ENCODE data around the gene HSBP1.

Gene HSBP1

DNA sequence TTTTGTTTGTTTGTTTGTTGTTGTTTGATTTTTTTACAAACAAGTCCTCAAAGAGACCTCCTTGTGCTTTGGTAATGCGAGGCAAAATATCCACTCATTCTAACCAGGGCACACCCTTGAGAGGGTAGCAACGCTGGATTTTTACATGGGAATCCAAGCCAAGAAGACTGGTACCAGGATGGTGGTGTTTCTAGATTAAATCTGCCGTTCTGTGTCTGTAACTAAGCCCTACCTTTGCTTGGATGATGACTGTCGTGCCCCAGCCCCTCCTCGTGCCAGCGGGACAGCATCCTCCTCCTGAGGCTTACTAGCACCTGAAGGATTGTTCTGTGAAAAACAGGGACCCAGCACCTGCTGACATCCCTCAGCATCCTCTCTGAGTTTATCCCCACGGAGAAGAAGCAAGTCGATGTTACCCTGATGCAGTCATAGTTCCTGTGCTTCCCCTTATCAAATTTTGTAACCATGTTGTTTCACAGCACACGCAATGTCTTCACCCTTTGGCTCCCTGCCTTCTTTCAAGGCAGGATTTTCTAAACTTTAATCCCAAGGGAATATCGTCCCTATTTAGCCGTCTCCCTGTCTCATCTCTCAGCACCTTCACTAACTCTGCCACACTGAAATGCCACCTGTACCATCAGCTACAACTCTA is 5.1 kb upstream of the HSBP1 start:
- no peak overlapping the region for H3K27ac ChIP-seq (ENCODE audit: insufficient read depth, low read depth, low read length, poor library complexity, severe bottlenecking)
- WGBS, 2 experiments = 63 to 68% methylated on average over 10 to 11 of the region's 11 CpGs
- no peaks in the 10 kb centered on the region for H3K36me3 ChIP-seq (ENCODE audit: control insufficient read depth, insufficient read depth, low read length)
- H3K9me3 ChIP-seq (ENCODE audit: control insufficient read depth, low read length) = no peaks in the 10 kb centered on the region
- no peak overlapping the region for H3K4me3 ChIP-seq (ENCODE audit: insufficient read depth, low read depth, low read length)
- H3K4me1 ChIP-seq (ENCODE audit: control insufficient read depth, insufficient read depth, low read length) = no peaks in the 10 kb centered on the region
- H3K27me3 ChIP-seq (ENCODE audit: control insufficient read depth, insufficient read depth, low read length, poor library complexity, severe bottlenecking) = no peaks in the 10 kb centered on the region

DNA sequence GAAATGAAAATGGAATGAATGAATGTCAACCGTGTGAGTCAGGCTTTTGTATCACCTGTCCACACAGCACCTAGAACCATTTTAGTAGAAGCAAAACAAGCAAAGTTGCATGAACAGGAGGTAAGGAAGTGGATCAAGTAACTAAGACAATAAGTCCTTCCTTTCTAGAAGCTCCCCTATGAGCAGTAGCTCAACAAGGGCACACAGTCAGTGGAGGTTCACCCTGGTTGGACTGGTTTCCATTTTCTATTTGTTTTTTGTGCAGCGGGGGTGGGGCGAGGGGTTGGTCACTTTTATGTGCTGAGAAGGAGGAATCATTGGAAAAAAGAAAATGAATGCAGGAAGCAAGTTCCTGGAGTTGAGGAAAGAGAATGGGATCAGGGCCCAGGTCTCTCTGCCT is 4.0 kb upstream of the HSBP1 start:
- H3K9me3 ChIP-seq (ENCODE audit: control insufficient read depth, low read length) = no peaks in the 10 kb centered on the region
- WGBS, 2 experiments = 91 to 93% methylated on average over 3 of the region's 3 CpGs
- H3K36me3 ChIP-seq (ENCODE audit: control insufficient read depth, insufficient read depth, low read length) = no peaks in the 10 kb centered on the region
- no peaks in the 10 kb centered on the region for H3K27me3 ChIP-seq (ENCODE audit: control insufficient read depth, insufficient read depth, low read length, poor library complexity, severe bottlenecking)
- H3K27ac ChIP-seq (ENCODE audit: insufficient read depth, low read depth, low read length, poor library complexity, severe bottlenecking) = no peak overlapping the region
- no peak overlapping the region for H3K4me3 ChIP-seq (ENCODE audit: insufficient read depth, low read depth, low read length)
- peaks cover 3% of the 10 kb centered on the region for H3K4me1 ChIP-seq (ENCODE audit: control insufficient read depth, insufficient read depth, low read length)

DNA sequence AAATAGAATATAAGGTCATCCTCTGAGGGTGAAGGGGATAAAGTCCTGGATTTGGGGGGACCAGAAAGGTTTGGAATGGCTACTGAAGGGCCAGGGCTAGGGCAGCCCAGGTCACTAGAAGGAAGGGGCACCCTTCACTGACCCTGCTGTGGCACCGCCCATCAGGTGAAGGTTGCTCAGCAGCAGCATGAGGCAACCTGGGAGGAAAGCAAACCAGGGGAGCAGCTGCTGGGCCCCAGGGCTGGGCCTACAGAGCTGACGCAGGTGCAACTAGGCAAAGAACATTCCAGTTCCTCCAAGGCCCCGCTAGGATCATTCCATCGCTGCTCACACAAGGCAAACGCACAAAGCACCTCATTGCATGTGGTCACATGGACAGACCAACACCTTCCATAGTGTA is 3.4 kb upstream of the HSBP1 start:
- no peaks in the 10 kb centered on the region for H3K9me3 ChIP-seq (ENCODE audit: control insufficient read depth, low read length)
- no peaks in the 10 kb centered on the region for H3K36me3 ChIP-seq (ENCODE audit: control insufficient read depth, insufficient read depth, low read length)
- H3K4me1 ChIP-seq (ENCODE audit: control insufficient read depth, insufficient read depth, low read length) = peaks cover 8% of the 10 kb centered on the region
- H3K27ac ChIP-seq (ENCODE audit: insufficient read depth, low read depth, low read length, poor library complexity, severe bottlenecking) = no peak overlapping the region
- 95 to 97% methylated on average over 5 of the region's 5 CpGs for WGBS, 2 experiments
- no peaks in the 10 kb centered on the region for H3K27me3 ChIP-seq (ENCODE audit: control insufficient read depth, insufficient read depth, low read length, poor library complexity, severe bottlenecking)
- H3K4me3 ChIP-seq (ENCODE audit: insufficient read depth, low read depth, low read length) = no peak overlapping the region

DNA sequence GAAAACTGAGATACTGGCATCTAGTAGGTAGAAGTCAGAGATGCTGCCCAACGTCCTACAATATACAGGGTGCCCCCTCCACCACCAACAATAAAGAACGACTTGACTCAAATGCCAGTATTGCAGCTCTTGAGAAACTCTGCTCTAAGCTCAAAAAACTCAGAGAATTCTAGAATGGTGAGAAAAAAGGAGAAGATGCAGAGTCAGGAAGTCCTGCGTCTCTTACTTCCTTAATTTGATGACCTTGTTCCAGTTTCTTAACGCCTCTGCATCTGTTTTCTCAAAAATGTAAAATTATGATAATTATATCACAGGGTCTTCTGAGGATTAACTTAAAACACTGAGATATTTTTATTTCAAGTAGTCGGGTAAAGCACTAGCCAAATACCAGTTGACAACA is 1.7 kb upstream of the HSBP1 start:
- no peaks in the 10 kb centered on the region for H3K27me3 ChIP-seq (ENCODE audit: control insufficient read depth, insufficient read depth, low read length, poor library complexity, severe bottlenecking)
- no peaks in the 10 kb centered on the region for H3K9me3 ChIP-seq (ENCODE audit: control insufficient read depth, low read length)
- H3K27ac ChIP-seq (ENCODE audit: insufficient read depth, low read depth, low read length, poor library complexity, severe bottlenecking) = no peak overlapping the region
- WGBS, 2 experiments = 95 to 100% methylated on average over 1 to 5 of the region's 5 CpGs
- peaks cover 8% of the 10 kb centered on the region for H3K4me1 ChIP-seq (ENCODE audit: control insufficient read depth, insufficient read depth, low read length)
- H3K36me3 ChIP-seq (ENCODE audit: control insufficient read depth, insufficient read depth, low read length) = no peaks in the 10 kb centered on the region
- H3K4me3 ChIP-seq (ENCODE audit: insufficient read depth, low read depth, low read length) = no peak overlapping the region

DNA sequence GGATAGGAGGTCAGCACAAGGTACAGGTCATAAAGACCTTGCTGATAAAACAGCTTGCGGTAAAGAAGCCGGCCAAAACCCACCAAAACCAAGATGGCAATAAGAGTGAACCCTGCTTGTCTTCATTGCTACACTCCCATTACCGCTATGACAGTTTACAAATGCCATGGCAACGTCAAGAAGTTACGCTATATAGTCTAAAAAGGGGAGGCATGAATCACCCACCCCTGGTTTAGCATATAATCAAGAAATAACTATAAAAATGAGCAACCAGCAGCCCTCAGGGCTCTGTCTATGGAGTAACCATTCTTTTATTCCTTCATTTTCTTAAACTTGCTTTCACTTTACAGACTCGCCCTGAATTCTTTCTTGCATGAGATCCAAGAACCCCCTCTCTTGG is 1.0 kb upstream of the HSBP1 start:
- H3K27ac ChIP-seq (ENCODE audit: insufficient read depth, low read depth, low read length, poor library complexity, severe bottlenecking) = no peak overlapping the region
- H3K9me3 ChIP-seq (ENCODE audit: control insufficient read depth, low read length) = no peaks in the 10 kb centered on the region
- peaks cover 1% of the 10 kb centered on the region for H3K36me3 ChIP-seq (ENCODE audit: control insufficient read depth, insufficient read depth, low read length)
- H3K4me3 ChIP-seq (ENCODE audit: insufficient read depth, low read depth, low read length) = no peak overlapping the region
- peaks cover 8% of the 10 kb centered on the region for H3K4me1 ChIP-seq (ENCODE audit: control insufficient read depth, insufficient read depth, low read length)
- WGBS, 2 experiments = 94 to 95% methylated on average over 6 of the region's 6 CpGs
- H3K27me3 ChIP-seq (ENCODE audit: control insufficient read depth, insufficient read depth, low read length, poor library complexity, severe bottlenecking) = no peaks in the 10 kb centered on the region

DNA sequence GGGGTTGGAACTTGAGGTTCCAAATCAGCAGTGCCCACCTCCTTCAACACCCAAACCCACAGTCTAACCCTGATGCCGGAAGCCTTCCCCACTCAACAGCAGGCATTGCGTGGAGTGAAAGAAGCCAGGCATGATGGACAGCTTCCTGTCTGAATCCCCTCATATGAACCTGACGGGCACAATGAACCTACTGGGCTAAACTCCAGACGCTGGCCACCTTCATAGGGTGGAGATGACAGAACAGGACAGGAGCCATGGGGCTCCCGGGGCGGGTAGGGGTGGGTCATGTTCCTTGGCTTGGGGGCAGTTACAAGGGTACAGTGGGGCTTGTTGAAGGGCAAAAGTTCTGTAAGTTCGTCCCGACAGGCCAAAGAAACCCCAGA is 460 bp upstream of the HSBP1 start:
- peaks cover 8% of the 10 kb centered on the region for H3K4me1 ChIP-seq (ENCODE audit: control insufficient read depth, insufficient read depth, low read length)
- no peaks in the 10 kb centered on the region for H3K9me3 ChIP-seq (ENCODE audit: control insufficient read depth, low read length)
- WGBS, 2 experiments = 93 to 95% methylated on average over 8 of the region's 8 CpGs
- no peaks in the 10 kb centered on the region for H3K27me3 ChIP-seq (ENCODE audit: control insufficient read depth, insufficient read depth, low read length, poor library complexity, severe bottlenecking)
- peaks cover 4% of the 10 kb centered on the region for H3K36me3 ChIP-seq (ENCODE audit: control insufficient read depth, insufficient read depth, low read length)
- H3K27ac ChIP-seq (ENCODE audit: insufficient read depth, low read depth, low read length, poor library complexity, severe bottlenecking) = no peak overlapping the region
- peak overlapping the region; percentile 66 for H3K4me3 ChIP-seq (ENCODE audit: insufficient read depth, low read depth, low read length)

DNA sequence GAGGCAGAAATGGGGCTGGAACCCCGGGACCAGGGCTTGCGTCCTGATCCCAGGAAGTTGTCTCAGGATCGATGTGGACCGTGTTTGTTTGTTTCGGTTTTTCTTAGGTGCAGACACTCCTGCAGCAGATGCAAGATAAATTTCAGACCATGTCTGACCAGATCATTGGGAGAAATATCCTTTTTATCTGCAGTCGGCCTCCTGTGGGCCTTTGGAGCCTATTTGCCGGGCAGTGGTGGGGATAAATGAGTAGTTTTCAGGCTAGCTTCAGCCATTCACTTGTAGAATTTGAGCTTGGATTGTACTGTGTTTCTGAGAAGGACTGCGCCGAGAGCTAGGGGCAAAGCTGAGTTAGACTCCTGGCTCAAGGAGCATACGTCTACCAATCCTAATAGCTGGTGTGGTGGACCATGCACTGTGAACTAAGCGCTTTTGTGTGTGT is 816 bp downstream of the HSBP1 start:
- peak overlapping the region; percentile 66 for H3K4me3 ChIP-seq (ENCODE audit: insufficient read depth, low read depth, low read length)
- H3K36me3 ChIP-seq (ENCODE audit: control insufficient read depth, insufficient read depth, low read length) = peaks cover 4% of the 10 kb centered on the region
- H3K27me3 ChIP-seq (ENCODE audit: control insufficient read depth, insufficient read depth, low read length, poor library complexity, severe bottlenecking) = no peaks in the 10 kb centered on the region
- 37 to 39% methylated on average over 11 of the region's 11 CpGs for WGBS, 2 experiments
- peaks cover 8% of the 10 kb centered on the region for H3K4me1 ChIP-seq (ENCODE audit: control insufficient read depth, insufficient read depth, low read length)
- no peak overlapping the region for H3K27ac ChIP-seq (ENCODE audit: insufficient read depth, low read depth, low read length, poor library complexity, severe bottlenecking)
- H3K9me3 ChIP-seq (ENCODE audit: control insufficient read depth, low read length) = no peaks in the 10 kb centered on the region

DNA sequence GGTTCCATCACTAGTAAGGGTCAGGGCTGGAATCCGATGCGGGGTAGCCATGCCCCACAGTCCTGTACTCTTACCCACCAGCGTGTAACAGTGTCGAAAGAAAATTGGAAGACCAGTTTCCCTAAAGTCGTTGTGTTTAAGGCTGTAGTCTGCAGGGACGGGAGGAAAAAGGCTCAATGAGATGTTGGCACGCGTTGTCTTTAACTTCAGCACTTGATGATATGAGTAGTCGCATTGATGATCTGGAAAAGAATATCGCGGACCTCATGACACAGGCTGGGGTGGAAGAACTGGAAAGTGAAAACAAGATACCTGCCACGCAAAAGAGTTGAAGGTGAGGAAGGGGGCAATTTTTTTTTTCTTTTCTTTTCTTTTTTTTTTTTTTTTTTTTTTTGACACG is 1.3 kb downstream of the HSBP1 start:
- H3K4me3 ChIP-seq (ENCODE audit: insufficient read depth, low read depth, low read length) = peak overlapping the region; percentile 66
- 84 to 86% methylated on average over 13 of the region's 13 CpGs for WGBS, 2 experiments
- H3K9me3 ChIP-seq (ENCODE audit: control insufficient read depth, low read length) = no peaks in the 10 kb centered on the region
- no peaks in the 10 kb centered on the region for H3K27me3 ChIP-seq (ENCODE audit: control insufficient read depth, insufficient read depth, low read length, poor library complexity, severe bottlenecking)
- H3K27ac ChIP-seq (ENCODE audit: insufficient read depth, low read depth, low read length, poor library complexity, severe bottlenecking) = no peak overlapping the region
- peaks cover 8% of the 10 kb centered on the region for H3K4me1 ChIP-seq (ENCODE audit: control insufficient read depth, insufficient read depth, low read length)
- peaks cover 4% of the 10 kb centered on the region for H3K36me3 ChIP-seq (ENCODE audit: control insufficient read depth, insufficient read depth, low read length)

DNA sequence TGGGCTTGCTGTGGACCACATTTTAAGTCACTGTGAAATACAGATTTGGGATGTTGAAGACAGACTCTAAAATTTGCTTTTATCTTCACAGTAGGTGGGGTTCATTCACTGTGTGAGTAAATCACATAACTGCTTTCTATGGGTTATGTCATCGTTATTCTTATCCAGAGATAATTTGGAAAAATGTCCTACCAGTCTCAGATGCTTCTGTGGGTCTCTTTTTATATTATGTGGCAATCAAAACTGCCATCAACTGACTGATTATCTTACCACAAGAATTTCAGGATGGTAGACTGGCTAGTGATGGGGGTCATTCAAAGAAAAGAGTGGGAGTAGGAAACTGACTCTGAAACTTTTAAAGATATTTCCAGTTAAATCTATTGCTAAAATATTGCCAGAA is 3.1 kb downstream of the HSBP1 start:
- 100% methylated on average over 1 of the region's 1 CpG for WGBS, 2 experiments
- no peaks in the 10 kb centered on the region for H3K9me3 ChIP-seq (ENCODE audit: control insufficient read depth, low read length)
- no peak overlapping the region for H3K4me3 ChIP-seq (ENCODE audit: insufficient read depth, low read depth, low read length)
- H3K27ac ChIP-seq (ENCODE audit: insufficient read depth, low read depth, low read length, poor library complexity, severe bottlenecking) = no peak overlapping the region
- peaks cover 8% of the 10 kb centered on the region for H3K4me1 ChIP-seq (ENCODE audit: control insufficient read depth, insufficient read depth, low read length)
- no peaks in the 10 kb centered on the region for H3K27me3 ChIP-seq (ENCODE audit: control insufficient read depth, insufficient read depth, low read length, poor library complexity, severe bottlenecking)
- H3K36me3 ChIP-seq (ENCODE audit: control insufficient read depth, insufficient read depth, low read length) = peaks cover 4% of the 10 kb centered on the region

DNA sequence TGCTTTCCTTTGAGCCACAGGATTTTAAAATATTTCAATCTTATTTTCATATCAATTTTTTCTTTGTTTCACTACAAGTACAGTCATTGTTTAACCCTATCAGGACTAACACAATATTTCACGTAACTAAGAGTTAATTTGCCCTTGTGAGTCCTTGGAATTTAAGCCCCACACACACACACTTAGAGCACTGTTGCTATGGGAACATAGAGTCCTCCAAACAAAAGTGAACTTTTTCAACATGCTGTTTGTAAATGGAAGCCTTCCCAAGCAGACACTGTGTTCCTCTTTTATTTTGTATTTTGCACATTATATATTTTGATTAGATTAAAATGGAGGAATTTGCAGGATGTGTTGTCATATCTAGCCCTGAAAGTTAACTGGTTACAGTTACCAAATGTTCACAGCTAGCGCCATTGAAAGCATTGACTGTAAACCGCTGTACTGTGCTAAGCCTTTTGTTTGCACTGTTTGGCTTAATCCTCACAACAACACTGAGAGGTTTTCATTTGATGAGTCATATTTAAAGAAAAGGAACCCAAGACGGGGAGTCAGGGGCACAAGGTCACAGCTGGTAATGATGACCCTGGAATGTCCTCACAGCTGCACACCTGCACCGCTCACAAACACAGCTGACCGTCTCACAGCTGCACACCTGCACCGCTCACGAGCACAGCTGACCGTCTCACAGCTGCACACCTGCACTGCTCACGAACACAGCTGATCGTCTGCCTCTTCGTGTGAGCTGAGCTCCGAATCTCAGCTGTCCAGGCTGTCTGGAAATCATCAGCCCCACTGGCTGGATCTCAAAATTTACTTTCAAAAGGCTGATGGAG is 6.3 kb downstream of the HSBP1 start:
- no peak overlapping the region for H3K4me3 ChIP-seq (ENCODE audit: insufficient read depth, low read depth, low read length)

More for the DNA sequence above, 6.3 kb downstream of the HSBP1 start:
- Histone ChIP-seq H3K27ac (ENCODE audit: insufficient read depth, low read depth, low read length, poor library complexity, severe bottlenecking) (peak overlapping the region; percentile 82), H3K9me3 (ENCODE audit: control insufficient read depth, low read length) (no peaks in the 10 kb centered on the region), H3K27me3 (ENCODE audit: control insufficient read depth, insufficient read depth, low read length, poor library complexity, severe bottlenecking) (no peaks in the 10 kb centered on the region), H3K4me1 (ENCODE audit: control insufficient read depth, insufficient read depth, low read length) (peaks cover 2% of the 10 kb centered on the region), H3K36me3 (ENCODE audit: control insufficient read depth, insufficient read depth, low read length) (peaks cover 4% of the 10 kb centered on the region)
- 71 to 74% methylated on average over 13 of the region's 13 CpGs for WGBS, 2 experiments

Measured in ectodermal cell (in vitro differentiated cells).